Progenitor cell of endocrine pancreas (in vitro differentiated cells): ENCODE measurements around the gene TOGARAM2. TPM values are rescaled to one million over a fixed set of nuclear protein-coding genes. Genes with fewer than 3 reads are reported as not detected.

ENCODE experiments used
- DNase-seq: peaks from one replicate; pipeline ENCODE4 v3.0.0; 2021; ENCODE audit warnings: low spot score; ENCODE audit not compliant: unreplicated experiment
- H3K27ac Mint-ChIP-seq: 2 replicates; pipeline ENCODE4 v1.8.0; 2021; ENCODE audit warnings: mild to moderate bottlenecking, moderate library complexity, mixed read lengths
- H3K27me3 Mint-ChIP-seq: 2 replicates; pipeline ENCODE4 v1.8.0; 2021; ENCODE audit warnings: mixed read lengths
- H3K36me3 Mint-ChIP-seq: 2 replicates; pipeline ENCODE4 v1.8.0; 2022; ENCODE audit warnings: mixed read lengths; ENCODE audit not compliant: insufficient read depth
- H3K4me1 Mint-ChIP-seq: 2 replicates; pipeline ENCODE4 v1.8.0; 2021; ENCODE audit warnings: low read depth, mixed read lengths
- H3K4me3 Mint-ChIP-seq: 2 replicates; pipeline ENCODE4 v1.8.0; 2021; ENCODE audit warnings: low read depth, mild to moderate bottlenecking, moderate library complexity, mixed read lengths
- H3K9me3 Mint-ChIP-seq: 2 replicates; pipeline ENCODE4 v1.8.0; 2021; ENCODE audit warnings: low read depth, mixed read lengths
- long read RNA-seq: library from polyadenylated mRNA; unstranded; transcript quantifications from one replicate; pipeline ENCODE4 v2.0.0, GENCODE V29; 2020
- total RNA-seq: library from RNA; stranded (reverse); gene quantifications from 2 replicates; pipeline ENCODE4 v1.2.1, GENCODE V29; 2021
- TF ChIP-seq, protein P1 (sequence below): fragments of 200-600 bp; sonication (generic); IDR thresholded peaks from one replicate; pipeline ENCODE4 v1.5.0; 2021; ENCODE audit warnings: antibody characterized with exemption, mild to moderate bottlenecking; ENCODE audit not compliant: unreplicated experiment

Gene TOGARAM2
- total RNA-seq = 0.86 and 0.98 TPM in 2 replicates
- long read RNA-seq, full-length matches to known transcripts = 1 of 4 reads
- long read RNA-seq, partial matches to known transcripts = 0 of 4 reads
- long read RNA-seq, other reads (novel, unspliced or antisense) = 3 of 4 reads

DNA sequence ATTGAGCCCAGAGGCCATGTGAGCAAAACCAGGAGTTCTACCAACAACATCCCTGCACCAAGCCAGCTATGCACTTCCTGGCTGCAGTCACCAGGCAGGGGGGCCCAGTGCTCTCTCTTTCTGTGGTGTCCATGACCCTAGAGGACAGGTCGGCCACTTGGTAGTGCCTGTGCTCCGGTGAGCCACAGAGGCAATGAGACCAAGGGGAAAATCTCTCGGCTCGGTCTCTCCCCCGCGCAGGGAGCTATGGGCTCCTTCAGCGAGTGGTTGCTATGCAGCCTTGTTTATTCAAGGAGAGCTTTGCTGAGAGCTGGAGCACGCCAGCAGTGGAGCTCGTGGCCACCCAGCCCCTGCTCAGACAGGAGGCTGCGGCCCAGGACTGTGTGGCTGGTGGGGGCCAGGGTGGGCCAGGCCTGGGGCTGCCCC, at the start of gene TOGARAM2:
Gene TOGARAM2 (plus strand): TSS at position 283 of the 426 bp plus-strand sequence. CDS start 13,537 bp downstream, outside the sequence.
- Mint-ChIP-seq H3K9me3 (no peaks in the 10 kb centered on the region), H3K4me3 (no peak within 1 kb of the TSS), H3K36me3 (no peaks in the 10 kb centered on the region), H3K27ac (no peak within 1 kb of the TSS), H3K27me3 (peaks cover 8% of the 10 kb centered on the region), H3K4me1 (peaks cover 2% of the 10 kb centered on the region)
- DNase-seq = no peak
- TF ChIP-seq, protein P1, sequence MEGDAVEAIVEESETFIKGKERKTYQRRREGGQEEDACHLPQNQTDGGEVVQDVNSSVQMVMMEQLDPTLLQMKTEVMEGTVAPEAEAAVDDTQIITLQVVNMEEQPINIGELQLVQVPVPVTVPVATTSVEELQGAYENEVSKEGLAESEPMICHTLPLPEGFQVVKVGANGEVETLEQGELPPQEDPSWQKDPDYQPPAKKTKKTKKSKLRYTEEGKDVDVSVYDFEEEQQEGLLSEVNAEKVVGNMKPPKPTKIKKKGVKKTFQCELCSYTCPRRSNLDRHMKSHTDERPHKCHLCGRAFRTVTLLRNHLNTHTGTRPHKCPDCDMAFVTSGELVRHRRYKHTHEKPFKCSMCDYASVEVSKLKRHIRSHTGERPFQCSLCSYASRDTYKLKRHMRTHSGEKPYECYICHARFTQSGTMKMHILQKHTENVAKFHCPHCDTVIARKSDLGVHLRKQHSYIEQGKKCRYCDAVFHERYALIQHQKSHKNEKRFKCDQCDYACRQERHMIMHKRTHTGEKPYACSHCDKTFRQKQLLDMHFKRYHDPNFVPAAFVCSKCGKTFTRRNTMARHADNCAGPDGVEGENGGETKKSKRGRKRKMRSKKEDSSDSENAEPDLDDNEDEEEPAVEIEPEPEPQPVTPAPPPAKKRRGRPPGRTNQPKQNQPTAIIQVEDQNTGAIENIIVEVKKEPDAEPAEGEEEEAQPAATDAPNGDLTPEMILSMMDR = no peak

GRCh38 chr2:28934769-28935168, 46.3 kb upstream of the TOGARAM2 start:
- TF ChIP-seq, protein P1 = no peak
- H3K9me3 Mint-ChIP-seq = no peaks in the 10 kb centered on the region
- DNase-seq = no peak
- no peaks in the 10 kb centered on the region for H3K27me3 Mint-ChIP-seq
- peaks cover 3% of the 10 kb centered on the region for H3K4me1 Mint-ChIP-seq
- H3K36me3 Mint-ChIP-seq = peaks cover 20% of the 10 kb centered on the region
- H3K27ac Mint-ChIP-seq = no peak overlapping the region
- no peak overlapping the region for H3K4me3 Mint-ChIP-seq

GRCh38 chr2:28941008-28941407, 40.1 kb upstream of the TOGARAM2 start:
- Mint-ChIP-seq H3K36me3 (peaks cover 44% of the 10 kb centered on the region), H3K27ac (no peak overlapping the region), H3K27me3 (no peaks in the 10 kb centered on the region), H3K4me1 (peaks cover 1% of the 10 kb centered on the region), H3K9me3 (no peaks in the 10 kb centered on the region), H3K4me3 (no peak overlapping the region)
- DNase-seq = no peak
- TF ChIP-seq, protein P1 = no peak

DNA sequence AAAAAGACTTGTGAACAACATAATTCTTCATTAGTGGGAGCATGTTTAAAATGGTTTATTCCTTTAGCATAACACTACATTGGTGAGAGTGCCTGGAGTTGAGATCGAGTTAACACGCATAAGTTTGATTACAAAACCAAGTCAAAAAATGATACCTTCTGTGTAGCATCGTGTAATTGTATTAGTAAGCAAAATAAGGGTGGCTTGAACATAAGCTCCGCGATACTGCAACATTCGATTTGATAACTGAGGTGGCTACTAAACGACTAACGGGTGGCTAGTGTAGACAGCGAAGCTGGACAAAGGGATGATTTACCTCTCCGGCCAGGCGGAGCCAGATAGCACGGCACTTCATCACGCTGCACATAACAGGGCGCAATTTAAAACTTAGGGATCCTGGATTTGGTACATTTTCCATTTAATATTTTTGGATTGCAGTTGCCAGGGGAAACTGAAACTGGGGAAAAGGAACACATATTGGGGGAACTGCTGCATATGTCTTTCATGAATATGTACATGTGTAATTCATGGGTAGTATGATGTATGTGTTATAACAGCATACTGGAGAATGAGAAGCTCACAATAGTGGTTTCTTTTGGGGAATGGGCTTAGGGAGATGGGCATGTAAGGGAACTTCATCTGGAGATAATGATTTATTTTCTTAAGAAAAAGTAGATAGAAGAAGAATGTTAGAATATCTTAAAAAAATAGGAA, 36.4 kb upstream of the TOGARAM2 start:
- Mint-ChIP-seq H3K4me1 (no peaks in the 10 kb centered on the region), H3K36me3 (peaks cover 62% of the 10 kb centered on the region), H3K27ac (no peak overlapping the region), H3K27me3 (no peaks in the 10 kb centered on the region), H3K4me3 (no peak overlapping the region), H3K9me3 (peaks cover 18% of the 10 kb centered on the region)
- TF ChIP-seq, protein P1 = no peak
- no peak for DNase-seq

DNA sequence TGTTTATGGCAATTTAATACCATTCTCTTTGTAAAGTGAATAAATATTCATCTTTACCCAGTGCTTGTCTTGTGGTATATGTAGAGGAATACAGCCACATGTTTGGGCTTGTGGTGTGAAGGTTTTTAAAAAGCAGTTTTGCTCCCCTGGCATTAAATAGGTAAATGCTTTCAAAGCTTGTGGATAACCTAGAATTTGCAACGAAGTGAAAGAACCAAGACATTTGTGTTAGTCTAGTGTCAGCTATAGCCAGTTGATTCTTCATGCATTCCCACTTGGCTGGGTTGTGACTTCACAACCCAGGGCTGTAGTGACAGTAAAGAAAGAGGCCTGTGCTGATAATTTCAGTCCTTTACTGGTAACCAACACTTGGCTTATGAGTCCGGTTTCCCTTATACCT, 32.9 kb upstream of the TOGARAM2 start:
- no peak overlapping the region for H3K27ac Mint-ChIP-seq

More for the DNA sequence above, 32.9 kb upstream of the TOGARAM2 start:
- Mint-ChIP-seq H3K9me3 (peaks cover 26% of the 10 kb centered on the region), H3K27me3 (no peaks in the 10 kb centered on the region), H3K4me1 (no peaks in the 10 kb centered on the region), H3K4me3 (no peak overlapping the region), H3K36me3 (peaks cover 54% of the 10 kb centered on the region)
- TF ChIP-seq, protein P1 = no peak
- DNase-seq = no peak
